ENCODE data around the gene STN1. TPM values are rescaled to one million over a fixed set of nuclear protein-coding genes. Genes with fewer than 3 reads are reported as not detected.
A peak's percentile ranks its signal among the peaks of the same experiment; 100 is the strongest.

STN1 gene
- total and polyA plus RNA-seq, 3 donors from 2014 or later: 48.2 to 50.5 (median 50.1) TPM

- WGBS, 2 donors: 76 to 80% methylated on average over 9 of the region's 9 CpGs
- H3K27me3 ChIP-seq: no peaks in the 10 kb centered on the region
- no peak for DNase-seq
- no peaks in the 10 kb centered on the region for H3K9me3 ChIP-seq
- peaks cover 24% of the 10 kb centered on the region for H3K4me1 ChIP-seq
- no peak overlapping the region for H3K27ac ChIP-seq
- H3K36me3 ChIP-seq (ENCODE audit: low read depth, missing control alignments): no peaks in the 10 kb centered on the region
- no peak overlapping the region for H3K4me3 ChIP-seq
- intact Hi-C loops (cut with DNase I; ENCODE audit: low total_unique reads): no loop called here
- TF ChIP-seq CTCF (IDR thresholded peaks at IDR 0.05) (no peak), POLR2A (IDR thresholded peaks at IDR 0.05) (no peak)
These were observed 81.1 kb downstream of the STN1 start for GRCh38 chr10:103836861-103837260.

GRCh38 chr10:103836273-103836672 lies 81.7 kb downstream of the STN1 start:
- TF ChIP-seq CTCF (IDR thresholded peaks at IDR 0.05) (no peak), POLR2A (IDR thresholded peaks at IDR 0.05) (no peak)
- no peak for DNase-seq
- no peaks in the 10 kb centered on the region for H3K9me3 ChIP-seq
- H3K4me3 ChIP-seq: no peak overlapping the region
- 68 to 82% methylated on average over 1 of the region's 1 CpG for WGBS, 2 donors
- H3K36me3 ChIP-seq (ENCODE audit: low read depth, missing control alignments): no peaks in the 10 kb centered on the region
- no peaks in the 10 kb centered on the region for H3K27me3 ChIP-seq
- no peak overlapping the region for H3K27ac ChIP-seq
- intact Hi-C loops (cut with DNase I; ENCODE audit: low total_unique reads): no loop called here
- H3K4me1 ChIP-seq: peaks cover 24% of the 10 kb centered on the region

- Histone ChIP-seq H3K27ac (peak overlapping the region; percentile 8 to 61), H3K9me3 (no peaks in the 10 kb centered on the region), H3K27me3 (no peaks in the 10 kb centered on the region), H3K4me1 (peaks cover 24% of the 10 kb centered on the region), H3K4me3 (no peak overlapping the region), H3K36me3 (ENCODE audit: low read depth, missing control alignments) (no peaks in the 10 kb centered on the region)
- whole genome bisulfite sequencing, 2 donors: 54 to 59% methylated on average over 18 to 20 of the region's 20 CpGs
- intact Hi-C loops (cut with DNase I; ENCODE audit: low total_unique reads): no loop called here
- DNase-seq: peak; percentile 69
- TF ChIP-seq POLR2A (IDR thresholded peaks at IDR 0.05) (no peak), CTCF (IDR thresholded peaks at IDR 0.05) (no peak)
These were observed 82.6 kb downstream of the STN1 start for GRCh38 chr10:103835096-103836050.

- no peaks in the 10 kb centered on the region for H3K27me3 ChIP-seq
- DNase-seq: no peak
- TF ChIP-seq CTCF (IDR thresholded peaks at IDR 0.05): no peak
- no peak for TF ChIP-seq POLR2A (IDR thresholded peaks at IDR 0.05)
- peaks cover 29% of the 10 kb centered on the region for H3K4me1 ChIP-seq
- H3K4me3 ChIP-seq: no peak overlapping the region
- H3K27ac ChIP-seq: peak overlapping the region; percentile 8 to 61
- H3K9me3 ChIP-seq: no peaks in the 10 kb centered on the region
- WGBS, 2 donors: 59 to 68% methylated on average over 5 of the region's 5 CpGs
- intact Hi-C loops (cut with DNase I; ENCODE audit: low total_unique reads): no loop called here
- no peaks in the 10 kb centered on the region for H3K36me3 ChIP-seq (ENCODE audit: low read depth, missing control alignments)
These were observed 83.4 kb downstream of the STN1 start for GRCh38 chr10:103834436-103835095.

Data from testis (tissue), 3 donors.